ENCODE data around the gene GRID1. TPM values are rescaled to one million over a fixed set of nuclear protein-coding genes. Genes with fewer than 3 reads are reported as not detected.

GRID1 gene
- total and polyA plus RNA-seq, 10 of the 15 experiments (the other 5 are each of a cell fraction or from before 2014, with no cell fraction given) = 0.04 to 0.62 (median 0.08) TPM; not detected in 5

DNA sequence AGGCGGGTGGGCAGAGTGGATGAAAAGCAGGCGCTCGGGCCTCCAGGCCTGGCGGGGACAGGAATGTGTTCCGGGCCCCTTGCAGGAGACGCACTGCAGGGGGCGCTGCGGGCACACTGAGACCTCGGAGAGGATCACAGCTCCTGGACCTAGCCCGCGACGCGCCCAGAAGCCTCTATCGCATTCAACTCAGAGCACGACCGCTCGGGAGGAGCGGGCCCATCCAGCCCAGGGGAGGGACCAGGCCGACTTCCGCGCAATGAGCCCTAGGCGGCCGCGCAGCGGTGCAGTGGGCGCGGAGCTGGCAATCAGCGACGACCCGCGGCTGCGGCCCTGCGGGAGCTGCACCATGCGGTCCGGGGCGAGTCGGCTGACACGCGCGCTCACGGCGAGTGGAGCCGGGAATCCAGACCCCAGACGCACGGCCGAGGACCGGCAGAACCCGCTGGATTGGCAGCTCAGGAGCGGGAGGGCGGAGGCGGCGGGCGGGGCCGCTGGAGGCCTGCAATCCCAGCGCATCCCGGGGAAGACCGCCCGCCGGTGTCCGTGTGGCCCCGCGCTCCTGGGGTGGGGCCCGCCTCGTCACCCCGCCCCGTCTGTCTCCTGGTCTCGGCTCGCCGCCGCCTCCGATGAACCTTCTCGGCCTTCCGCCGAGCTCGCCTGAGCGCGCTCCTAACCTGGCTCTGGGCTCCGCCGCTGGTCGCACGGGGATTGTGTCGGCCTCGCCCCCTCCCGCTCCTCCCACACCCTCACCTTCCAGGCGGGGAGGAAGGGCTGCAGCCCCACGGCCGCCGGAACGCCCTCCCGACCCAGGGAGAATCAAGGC is 33.5 kb upstream of the GRID1 start (continued):
- TF ChIP-seq, protein P1, sequence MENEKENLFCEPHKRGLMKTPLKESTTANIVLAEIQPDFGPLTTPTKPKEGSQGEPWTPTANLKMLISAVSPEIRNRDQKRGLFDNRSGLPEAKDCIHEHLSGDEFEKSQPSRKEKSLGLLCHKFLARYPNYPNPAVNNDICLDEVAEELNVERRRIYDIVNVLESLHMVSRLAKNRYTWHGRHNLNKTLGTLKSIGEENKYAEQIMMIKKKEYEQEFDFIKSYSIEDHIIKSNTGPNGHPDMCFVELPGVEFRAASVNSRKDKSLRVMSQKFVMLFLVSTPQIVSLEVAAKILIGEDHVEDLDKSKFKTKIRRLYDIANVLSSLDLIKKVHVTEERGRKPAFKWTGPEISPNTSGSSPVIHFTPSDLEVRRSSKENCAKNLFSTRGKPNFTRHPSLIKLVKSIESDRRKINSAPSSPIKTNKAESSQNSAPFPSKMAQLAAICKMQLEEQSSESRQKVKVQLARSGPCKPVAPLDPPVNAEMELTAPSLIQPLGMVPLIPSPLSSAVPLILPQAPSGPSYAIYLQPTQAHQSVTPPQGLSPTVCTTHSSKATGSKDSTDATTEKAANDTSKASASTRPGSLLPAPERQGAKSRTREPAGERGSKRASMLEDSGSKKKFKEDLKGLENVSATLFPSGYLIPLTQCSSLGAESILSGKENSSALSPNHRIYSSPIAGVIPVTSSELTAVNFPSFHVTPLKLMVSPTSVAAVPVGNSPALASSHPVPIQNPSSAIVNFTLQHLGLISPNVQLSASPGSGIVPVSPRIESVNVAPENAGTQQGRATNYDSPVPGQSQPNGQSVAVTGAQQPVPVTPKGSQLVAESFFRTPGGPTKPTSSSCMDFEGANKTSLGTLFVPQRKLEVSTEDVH (IDR thresholded peaks at IDR 0.05; ENCODE audit: low read depth, partially characterized antibody) = no peak
- TF ChIP-seq, protein P2, sequence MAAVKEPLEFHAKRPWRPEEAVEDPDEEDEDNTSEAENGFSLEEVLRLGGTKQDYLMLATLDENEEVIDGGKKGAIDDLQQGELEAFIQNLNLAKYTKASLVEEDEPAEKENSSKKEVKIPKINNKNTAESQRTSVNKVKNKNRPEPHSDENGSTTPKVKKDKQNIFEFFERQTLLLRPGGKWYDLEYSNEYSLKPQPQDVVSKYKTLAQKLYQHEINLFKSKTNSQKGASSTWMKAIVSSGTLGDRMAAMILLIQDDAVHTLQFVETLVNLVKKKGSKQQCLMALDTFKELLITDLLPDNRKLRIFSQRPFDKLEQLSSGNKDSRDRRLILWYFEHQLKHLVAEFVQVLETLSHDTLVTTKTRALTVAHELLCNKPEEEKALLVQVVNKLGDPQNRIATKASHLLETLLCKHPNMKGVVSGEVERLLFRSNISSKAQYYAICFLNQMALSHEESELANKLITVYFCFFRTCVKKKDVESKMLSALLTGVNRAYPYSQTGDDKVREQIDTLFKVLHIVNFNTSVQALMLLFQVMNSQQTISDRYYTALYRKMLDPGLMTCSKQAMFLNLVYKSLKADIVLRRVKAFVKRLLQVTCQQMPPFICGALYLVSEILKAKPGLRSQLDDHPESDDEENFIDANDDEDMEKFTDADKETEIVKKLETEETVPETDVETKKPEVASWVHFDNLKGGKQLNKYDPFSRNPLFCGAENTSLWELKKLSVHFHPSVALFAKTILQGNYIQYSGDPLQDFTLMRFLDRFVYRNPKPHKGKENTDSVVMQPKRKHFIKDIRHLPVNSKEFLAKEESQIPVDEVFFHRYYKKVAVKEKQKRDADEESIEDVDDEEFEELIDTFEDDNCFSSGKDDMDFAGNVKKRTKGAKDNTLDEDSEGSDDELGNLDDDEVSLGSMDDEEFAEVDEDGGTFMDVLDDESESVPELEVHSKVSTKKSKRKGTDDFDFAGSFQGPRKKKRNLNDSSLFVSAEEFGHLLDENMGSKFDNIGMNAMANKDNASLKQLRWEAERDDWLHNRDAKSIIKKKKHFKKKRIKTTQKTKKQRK (IDR thresholded peaks at IDR 0.05; ENCODE audit: low read depth, low read length) = no peak
- TF ChIP-seq ZNF384 (IDR thresholded peaks at IDR 0.05; ENCODE audit: borderline replicate concordance, low read depth, low read length) (no peak), CBX5 (IDR thresholded peaks at IDR 0.05; ENCODE audit: low read depth) (peak; percentile 39; the same call in 1 of the 2 replicates), EED (IDR thresholded peaks at IDR 0.05; ENCODE audit: low read depth) (peak; percentile 1), CHD2 (IDR thresholded peaks at IDR 0.05; ENCODE audit: borderline replicate concordance, low read depth, low read length) (no peak), MTA3 (IDR thresholded peaks at IDR 0.05; ENCODE audit: borderline replicate concordance, low read length) (no peak), ESRRA (IDR thresholded peaks at IDR 0.05; ENCODE audit: low read length) (no peak), HCFC1 (IDR thresholded peaks at IDR 0.05; ENCODE audit: low read length) (peak; percentile 31; the same call in 1 of the 2 replicates), RBBP5 (conservative IDR thresholded peaks at IDR 0.05) (no peak), FOXK2 (IDR thresholded peaks at IDR 0.05) (no peak), CREB1 (IDR thresholded peaks at IDR 0.05; ENCODE audit: low read depth) (peak; percentile 18; the same call in 1 of the 2 replicates), WRNIP1 (IDR thresholded peaks at IDR 0.05; ENCODE audit: borderline replicate concordance, low read depth, low read length) (no peak), ATF7 (IDR thresholded peaks at IDR 0.05; ENCODE audit: low read depth) (no peak), BMI1 (IDR thresholded peaks at IDR 0.05; ENCODE audit: borderline replicate concordance) (no peak)
- TF ChIP-seq, protein P3, sequence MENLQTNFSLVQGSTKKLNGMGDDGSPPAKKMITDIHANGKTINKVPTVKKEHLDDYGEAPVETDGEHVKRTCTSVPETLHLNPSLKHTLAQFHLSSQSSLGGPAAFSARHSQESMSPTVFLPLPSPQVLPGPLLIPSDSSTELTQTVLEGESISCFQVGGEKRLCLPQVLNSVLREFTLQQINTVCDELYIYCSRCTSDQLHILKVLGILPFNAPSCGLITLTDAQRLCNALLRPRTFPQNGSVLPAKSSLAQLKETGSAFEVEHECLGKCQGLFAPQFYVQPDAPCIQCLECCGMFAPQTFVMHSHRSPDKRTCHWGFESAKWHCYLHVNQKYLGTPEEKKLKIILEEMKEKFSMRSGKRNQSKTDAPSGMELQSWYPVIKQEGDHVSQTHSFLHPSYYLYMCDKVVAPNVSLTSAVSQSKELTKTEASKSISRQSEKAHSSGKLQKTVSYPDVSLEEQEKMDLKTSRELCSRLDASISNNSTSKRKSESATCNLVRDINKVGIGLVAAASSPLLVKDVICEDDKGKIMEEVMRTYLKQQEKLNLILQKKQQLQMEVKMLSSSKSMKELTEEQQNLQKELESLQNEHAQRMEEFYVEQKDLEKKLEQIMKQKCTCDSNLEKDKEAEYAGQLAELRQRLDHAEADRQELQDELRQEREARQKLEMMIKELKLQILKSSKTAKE (IDR thresholded peaks at IDR 0.05; ENCODE audit: low read depth, poor library complexity, severe bottlenecking) = no peak
- TF ChIP-seq, protein P4, sequence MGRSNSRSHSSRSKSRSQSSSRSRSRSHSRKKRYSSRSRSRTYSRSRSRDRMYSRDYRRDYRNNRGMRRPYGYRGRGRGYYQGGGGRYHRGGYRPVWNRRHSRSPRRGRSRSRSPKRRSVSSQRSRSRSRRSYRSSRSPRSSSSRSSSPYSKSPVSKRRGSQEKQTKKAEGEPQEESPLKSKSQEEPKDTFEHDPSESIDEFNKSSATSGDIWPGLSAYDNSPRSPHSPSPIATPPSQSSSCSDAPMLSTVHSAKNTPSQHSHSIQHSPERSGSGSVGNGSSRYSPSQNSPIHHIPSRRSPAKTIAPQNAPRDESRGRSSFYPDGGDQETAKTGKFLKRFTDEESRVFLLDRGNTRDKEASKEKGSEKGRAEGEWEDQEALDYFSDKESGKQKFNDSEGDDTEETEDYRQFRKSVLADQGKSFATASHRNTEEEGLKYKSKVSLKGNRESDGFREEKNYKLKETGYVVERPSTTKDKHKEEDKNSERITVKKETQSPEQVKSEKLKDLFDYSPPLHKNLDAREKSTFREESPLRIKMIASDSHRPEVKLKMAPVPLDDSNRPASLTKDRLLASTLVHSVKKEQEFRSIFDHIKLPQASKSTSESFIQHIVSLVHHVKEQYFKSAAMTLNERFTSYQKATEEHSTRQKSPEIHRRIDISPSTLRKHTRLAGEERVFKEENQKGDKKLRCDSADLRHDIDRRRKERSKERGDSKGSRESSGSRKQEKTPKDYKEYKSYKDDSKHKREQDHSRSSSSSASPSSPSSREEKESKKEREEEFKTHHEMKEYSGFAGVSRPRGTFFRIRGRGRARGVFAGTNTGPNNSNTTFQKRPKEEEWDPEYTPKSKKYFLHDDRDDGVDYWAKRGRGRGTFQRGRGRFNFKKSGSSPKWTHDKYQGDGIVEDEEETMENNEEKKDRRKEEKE (IDR thresholded peaks at IDR 0.05) = no peak
